ENCODE measurements around the gene STUM.

GRCh38 chr1:226548256-226549093 is at the start of gene STUM:
- TF ChIP-seq SP1 (IDR thresholded peaks at IDR 0.05; ENCODE audit: low read depth, low read length): no peak
- TF ChIP-seq POLR2A (IDR thresholded peaks at IDR 0.05; ENCODE audit: low read depth, low read length): no peak
- no peak for TF ChIP-seq POLR2AphosphoS5 (IDR thresholded peaks at IDR 0.05; ENCODE audit: low read length)
- TF ChIP-seq ETV6 (conservative IDR thresholded peaks at IDR 0.05 in 1 of 2, IDR thresholded peaks at IDR 0.05 in 1 of 2; ENCODE audit: borderline replicate concordance in 1 of 2, low read depth in 1 of 2): no peak
- TF ChIP-seq RAD21 (IDR thresholded peaks at IDR 0.05; ENCODE audit: insufficient read depth, low read depth, low read length): no peak
- TF ChIP-seq SMAD1 (IDR thresholded peaks at IDR 0.05; ENCODE audit: low read depth, partially characterized antibody): no peak
- no peak for TF ChIP-seq JUNB (IDR thresholded peaks at IDR 0.05)
- peak; percentile 62; the same call in 1 of the 2 replicates for TF ChIP-seq EZH2 (IDR thresholded peaks at IDR 0.05; ENCODE audit: borderline replicate concordance, control insufficient read depth, low read depth, low read length)
- no peak for TF ChIP-seq CHD1 (IDR thresholded peaks at IDR 0.05; ENCODE audit: low read depth, low read length)
